ENCODE data around the gene GSG1L. TPM values are rescaled to one million over a fixed set of nuclear protein-coding genes. Genes with fewer than 3 reads are reported as not detected.

Gene GSG1L
- total RNA-seq, 1 donor from 2014 or later: not detected

GRCh38 chr16:28078261-28078660 lies 14.7 kb upstream of the GSG1L start:
- no peak overlapping the region for H3K27ac Mint-ChIP-seq (ENCODE audit: unreplicated experiment)
- H3K4me1 Mint-ChIP-seq: no peaks in the 10 kb centered on the region
- H3K9me3 Mint-ChIP-seq: no peaks in the 10 kb centered on the region
- H3K27me3 Mint-ChIP-seq (ENCODE audit: low read depth): peaks cover 12% of the 10 kb centered on the region
- no peak overlapping the region for H3K4me3 Mint-ChIP-seq
- no peaks in the 10 kb centered on the region for H3K36me3 Mint-ChIP-seq (ENCODE audit: low read depth)
- DNase-seq (ENCODE audit: low read depth, low spot score): no peak
- no peak for TF ChIP-seq CTCF (conservative IDR thresholded peaks at IDR 0.05)

- H3K27ac Mint-ChIP-seq (ENCODE audit: unreplicated experiment): no peak overlapping the region
- no peaks in the 10 kb centered on the region for H3K9me3 Mint-ChIP-seq
- DNase-seq (ENCODE audit: low read depth, low spot score): no peak
- no peaks in the 10 kb centered on the region for H3K36me3 Mint-ChIP-seq (ENCODE audit: low read depth)
- H3K4me3 Mint-ChIP-seq: no peak overlapping the region
- no peaks in the 10 kb centered on the region for H3K4me1 Mint-ChIP-seq
- no peak for TF ChIP-seq CTCF (conservative IDR thresholded peaks at IDR 0.05)
- H3K27me3 Mint-ChIP-seq (ENCODE audit: low read depth): peaks cover 33% of the 10 kb centered on the region
Measured at GRCh38 chr16:28073836-28074235, 10.3 kb upstream of the GSG1L start.

GRCh38 chr16:28072087-28072486 lies 8.6 kb upstream of the GSG1L start:
- Mint-ChIP-seq H3K9me3 (no peaks in the 10 kb centered on the region), H3K4me3 (no peak overlapping the region), H3K4me1 (no peaks in the 10 kb centered on the region), H3K27ac (ENCODE audit: unreplicated experiment) (no peak overlapping the region), H3K27me3 (ENCODE audit: low read depth) (peaks cover 49% of the 10 kb centered on the region), H3K36me3 (ENCODE audit: low read depth) (no peaks in the 10 kb centered on the region)
- no peak for TF ChIP-seq CTCF (conservative IDR thresholded peaks at IDR 0.05)
- no peak for DNase-seq (ENCODE audit: low read depth, low spot score)

DNA sequence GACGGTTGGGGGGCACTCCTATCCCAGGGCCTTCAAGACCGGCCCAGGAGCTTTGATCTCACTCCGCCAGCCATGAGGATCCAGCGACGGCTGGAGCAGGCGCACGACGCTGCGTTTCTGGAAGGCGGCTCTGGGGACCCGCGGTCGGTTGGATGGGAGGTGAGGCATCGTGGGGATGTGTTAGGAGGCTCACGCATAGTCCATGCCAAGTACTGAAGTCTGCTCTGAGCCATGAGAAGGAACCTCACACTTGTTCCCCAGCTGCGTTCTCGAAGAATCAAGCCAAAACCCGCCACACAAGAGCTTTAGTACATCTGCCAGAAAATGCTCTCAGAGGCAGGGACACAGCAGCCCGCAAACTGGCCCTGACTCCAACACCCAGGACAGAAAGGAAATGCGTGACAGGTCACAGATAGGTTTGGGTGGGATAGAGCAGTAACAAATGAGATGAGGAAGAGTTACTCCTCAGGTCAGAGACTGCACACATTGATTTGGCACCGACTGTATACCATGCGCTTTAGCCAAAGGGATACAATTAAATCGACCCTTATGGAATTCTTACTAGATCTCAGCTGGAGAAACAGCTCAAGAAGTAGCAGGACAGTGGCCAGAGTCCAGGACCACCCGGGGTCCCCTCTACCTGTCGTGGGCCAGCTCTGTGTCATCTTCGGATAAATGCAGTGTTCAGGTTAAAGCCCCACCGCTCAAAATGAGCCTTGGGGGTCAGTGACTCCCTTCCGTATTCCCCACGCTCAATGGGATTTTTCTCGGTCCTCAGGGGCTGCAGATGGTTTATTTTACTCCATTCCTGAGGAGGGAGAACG lies 6.7 kb upstream of the GSG1L start:
- Mint-ChIP-seq H3K36me3 (ENCODE audit: low read depth) (no peaks in the 10 kb centered on the region), H3K27me3 (ENCODE audit: low read depth) (peaks cover 64% of the 10 kb centered on the region), H3K9me3 (no peaks in the 10 kb centered on the region), H3K27ac (ENCODE audit: unreplicated experiment) (no peak overlapping the region), H3K4me1 (no peaks in the 10 kb centered on the region), H3K4me3 (no peak overlapping the region)
- TF ChIP-seq CTCF (conservative IDR thresholded peaks at IDR 0.05): no peak
- no peak for DNase-seq (ENCODE audit: low read depth, low spot score)

GRCh38 chr16:28068976-28069375 lies 5.5 kb upstream of the GSG1L start:
- Mint-ChIP-seq H3K27me3 (ENCODE audit: low read depth) (peaks cover 76% of the 10 kb centered on the region), H3K4me3 (no peak overlapping the region), H3K4me1 (no peaks in the 10 kb centered on the region), H3K9me3 (no peaks in the 10 kb centered on the region), H3K27ac (ENCODE audit: unreplicated experiment) (no peak overlapping the region), H3K36me3 (ENCODE audit: low read depth) (no peaks in the 10 kb centered on the region)
- DNase-seq (ENCODE audit: low read depth, low spot score): no peak
- TF ChIP-seq CTCF (conservative IDR thresholded peaks at IDR 0.05): no peak

Data from neural crest cell (in vitro differentiated cells).